Neural crest cell (in vitro differentiated cells): ENCODE measurements around the gene LYST. TPM values are rescaled to one million over a fixed set of nuclear protein-coding genes. Genes with fewer than 3 reads are reported as not detected.
"Not testable (repeated sequence)": the region's sequence is repeated elsewhere in the genome, so short reads cannot be mapped to it uniquely, and the experiment has no call there.

ENCODE experiments used
- DNase-seq: peaks from one replicate; pipeline ENCODE4 v3.0.0; 2021; ENCODE audit warnings: low read depth, mixed read lengths, low spot score
- H3K27ac Mint-ChIP-seq: one replicate; pipeline ENCODE4 v1.8.0; 2021; ENCODE audit warnings: mild to moderate bottlenecking, mixed read lengths; ENCODE audit not compliant: unreplicated experiment
- H3K27me3 Mint-ChIP-seq: 2 replicates; pipeline ENCODE4 v1.8.0; 2021; ENCODE audit warnings: low read depth, mild to moderate bottlenecking, mixed read lengths
- H3K36me3 Mint-ChIP-seq: 2 replicates; pipeline ENCODE4 v1.8.0; 2021; ENCODE audit warnings: low read depth, mild to moderate bottlenecking, mixed read lengths
- H3K4me1 Mint-ChIP-seq: 2 replicates; pipeline ENCODE4 v1.8.0; 2021; ENCODE audit warnings: mixed read lengths
- H3K4me3 Mint-ChIP-seq: one replicate; pipeline ENCODE4 v1.8.0; 2021; ENCODE audit warnings: mild to moderate bottlenecking, mixed read lengths
- H3K9me3 Mint-ChIP-seq: 2 replicates; pipeline ENCODE4 v1.8.0; 2021; ENCODE audit warnings: mixed read lengths
- total RNA-seq: library from RNA; stranded (reverse); gene quantifications from 2 replicates; pipeline ENCODE4 v1.2.1, GENCODE V29; 2021
- TF ChIP-seq, protein P1 (sequence below): fragments of 200-600 bp; sonication (generic); conservative IDR thresholded peaks from 2 replicates; pipeline ENCODE4 v1.5.0; 2021; ENCODE audit warnings: antibody characterized with exemption, mild to moderate bottlenecking

The LYST gene
- total RNA-seq, 1 donor from 2014 or later: 5.3 TPM

DNA sequence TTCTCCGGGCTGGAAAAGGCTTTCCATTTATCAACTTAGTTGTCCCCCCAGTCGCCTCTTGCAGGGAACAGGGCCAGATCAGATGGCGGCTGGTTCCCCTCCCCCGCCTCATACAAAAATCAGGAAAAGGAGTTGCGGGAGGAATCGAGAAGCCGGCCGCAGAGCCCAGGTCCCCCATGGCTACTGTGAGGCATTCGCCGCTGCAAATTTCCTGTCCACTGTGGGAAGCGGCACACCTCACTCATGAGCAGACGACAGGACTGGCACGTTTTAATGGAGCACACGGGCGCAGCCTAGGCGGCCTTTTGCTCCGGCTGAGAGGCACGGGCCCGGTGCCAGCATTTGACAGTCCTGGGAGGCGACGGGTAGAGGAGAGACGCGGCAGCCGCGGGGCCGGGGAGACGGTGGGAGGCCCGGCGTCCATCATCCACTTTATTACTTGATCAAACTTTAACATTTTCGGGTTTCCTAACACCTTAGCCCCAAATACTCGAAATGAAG lies 218.2 kb downstream of the LYST start:
- Mint-ChIP-seq H3K27me3 (peaks cover 58% of the 10 kb centered on the region), H3K36me3 (no peaks in the 10 kb centered on the region), H3K4me3 (peak overlapping the region; percentile 93), H3K4me1 (peaks cover 38% of the 10 kb centered on the region), H3K9me3 (no peaks in the 10 kb centered on the region), H3K27ac (no peak overlapping the region)
- TF ChIP-seq, protein P1, sequence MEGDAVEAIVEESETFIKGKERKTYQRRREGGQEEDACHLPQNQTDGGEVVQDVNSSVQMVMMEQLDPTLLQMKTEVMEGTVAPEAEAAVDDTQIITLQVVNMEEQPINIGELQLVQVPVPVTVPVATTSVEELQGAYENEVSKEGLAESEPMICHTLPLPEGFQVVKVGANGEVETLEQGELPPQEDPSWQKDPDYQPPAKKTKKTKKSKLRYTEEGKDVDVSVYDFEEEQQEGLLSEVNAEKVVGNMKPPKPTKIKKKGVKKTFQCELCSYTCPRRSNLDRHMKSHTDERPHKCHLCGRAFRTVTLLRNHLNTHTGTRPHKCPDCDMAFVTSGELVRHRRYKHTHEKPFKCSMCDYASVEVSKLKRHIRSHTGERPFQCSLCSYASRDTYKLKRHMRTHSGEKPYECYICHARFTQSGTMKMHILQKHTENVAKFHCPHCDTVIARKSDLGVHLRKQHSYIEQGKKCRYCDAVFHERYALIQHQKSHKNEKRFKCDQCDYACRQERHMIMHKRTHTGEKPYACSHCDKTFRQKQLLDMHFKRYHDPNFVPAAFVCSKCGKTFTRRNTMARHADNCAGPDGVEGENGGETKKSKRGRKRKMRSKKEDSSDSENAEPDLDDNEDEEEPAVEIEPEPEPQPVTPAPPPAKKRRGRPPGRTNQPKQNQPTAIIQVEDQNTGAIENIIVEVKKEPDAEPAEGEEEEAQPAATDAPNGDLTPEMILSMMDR: no peak
- DNase-seq: no peak

DNA sequence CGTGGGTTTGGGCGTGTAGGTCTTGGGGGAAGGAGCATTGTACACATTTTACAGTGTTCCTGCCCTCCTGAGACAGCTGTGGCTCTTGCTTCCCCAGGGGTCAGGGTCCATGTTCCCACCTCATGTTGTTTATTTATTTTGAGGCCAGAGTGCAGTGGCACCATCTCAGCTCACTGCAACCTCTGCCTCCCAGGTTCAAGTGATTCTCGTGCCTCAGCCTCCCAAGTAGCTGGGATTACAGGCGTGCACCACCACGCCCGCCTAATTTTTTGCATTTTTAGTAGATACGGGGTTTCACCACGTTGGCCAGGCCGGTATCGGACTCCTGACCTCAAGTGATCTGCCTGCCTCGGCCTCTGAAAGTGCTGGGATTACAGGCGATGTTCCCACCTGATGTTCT lies 219.2 kb downstream of the LYST start:
- H3K9me3 Mint-ChIP-seq, H3K27ac Mint-ChIP-seq, DNase-seq, H3K36me3 Mint-ChIP-seq: not testable (repeated sequence)
- Mint-ChIP-seq H3K4me1 (peaks cover 48% of the 10 kb centered on the region), H3K27me3 (peaks cover 49% of the 10 kb centered on the region), H3K4me3 (peak overlapping the region; percentile 56)

DNA sequence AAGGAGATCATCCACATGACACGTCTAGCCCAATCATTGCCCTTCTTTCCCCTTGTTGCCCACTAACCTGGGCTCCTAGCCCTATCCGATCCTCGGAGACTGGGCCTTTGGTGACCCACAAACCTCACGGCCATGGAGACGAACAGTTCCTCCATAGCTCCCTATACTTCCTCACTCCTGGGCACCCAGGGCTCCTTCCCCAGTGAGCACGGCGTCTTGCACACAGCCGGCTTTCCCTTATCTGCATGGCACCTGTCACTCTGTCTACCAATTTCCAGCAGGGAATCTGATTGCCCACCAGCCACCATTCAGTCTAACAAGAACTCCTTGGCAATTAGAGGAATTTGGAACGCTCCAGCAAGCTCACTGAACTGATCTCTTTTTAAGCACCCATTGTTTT lies 220.2 kb downstream of the LYST start:
- Mint-ChIP-seq H3K9me3 (no peaks in the 10 kb centered on the region), H3K4me1 (peaks cover 57% of the 10 kb centered on the region), H3K4me3 (peak overlapping the region; percentile 28), H3K27me3 (peaks cover 39% of the 10 kb centered on the region), H3K36me3 (no peaks in the 10 kb centered on the region), H3K27ac (no peak overlapping the region)
- DNase-seq: no peak
- TF ChIP-seq, protein P1: no peak

DNA sequence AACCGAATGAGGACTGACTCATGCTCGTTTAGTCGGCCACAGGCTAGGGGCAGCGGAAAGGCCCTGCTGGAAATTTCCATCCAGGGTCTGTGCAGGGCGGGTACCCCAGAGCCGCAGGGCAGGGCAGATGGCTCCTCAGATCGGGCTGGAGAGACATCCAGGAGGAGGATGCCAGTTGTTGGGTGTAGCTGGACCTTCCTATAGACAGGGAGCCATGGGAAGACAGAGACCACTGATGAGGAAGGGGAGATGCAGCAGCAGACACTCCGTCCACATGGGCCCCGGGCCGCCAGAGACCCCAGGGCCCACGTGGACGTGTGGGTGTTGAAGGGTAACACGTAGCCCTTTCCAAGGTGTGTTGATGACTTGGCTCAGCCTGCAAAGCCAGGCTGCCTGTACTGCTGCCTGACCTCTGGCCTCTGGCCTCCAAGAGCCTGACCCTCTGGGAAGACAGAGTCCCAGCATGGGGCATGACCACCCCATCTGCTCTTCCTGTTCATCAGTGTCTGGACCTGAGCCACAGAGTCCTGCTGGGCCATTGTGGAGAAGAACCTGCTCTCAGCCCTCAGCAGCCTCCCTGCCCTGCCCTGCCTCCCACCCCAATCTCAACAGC lies 221.9 kb downstream of the LYST start:
- peaks cover 52% of the 10 kb centered on the region for H3K4me1 Mint-ChIP-seq
- H3K9me3 Mint-ChIP-seq: no peaks in the 10 kb centered on the region
- H3K27ac Mint-ChIP-seq: no peak overlapping the region
- H3K4me3 Mint-ChIP-seq: peak overlapping the region; percentile 25
- H3K36me3 Mint-ChIP-seq: no peaks in the 10 kb centered on the region
- DNase-seq: no peak
- H3K27me3 Mint-ChIP-seq: peaks cover 29% of the 10 kb centered on the region
- TF ChIP-seq, protein P1: no peak

DNA sequence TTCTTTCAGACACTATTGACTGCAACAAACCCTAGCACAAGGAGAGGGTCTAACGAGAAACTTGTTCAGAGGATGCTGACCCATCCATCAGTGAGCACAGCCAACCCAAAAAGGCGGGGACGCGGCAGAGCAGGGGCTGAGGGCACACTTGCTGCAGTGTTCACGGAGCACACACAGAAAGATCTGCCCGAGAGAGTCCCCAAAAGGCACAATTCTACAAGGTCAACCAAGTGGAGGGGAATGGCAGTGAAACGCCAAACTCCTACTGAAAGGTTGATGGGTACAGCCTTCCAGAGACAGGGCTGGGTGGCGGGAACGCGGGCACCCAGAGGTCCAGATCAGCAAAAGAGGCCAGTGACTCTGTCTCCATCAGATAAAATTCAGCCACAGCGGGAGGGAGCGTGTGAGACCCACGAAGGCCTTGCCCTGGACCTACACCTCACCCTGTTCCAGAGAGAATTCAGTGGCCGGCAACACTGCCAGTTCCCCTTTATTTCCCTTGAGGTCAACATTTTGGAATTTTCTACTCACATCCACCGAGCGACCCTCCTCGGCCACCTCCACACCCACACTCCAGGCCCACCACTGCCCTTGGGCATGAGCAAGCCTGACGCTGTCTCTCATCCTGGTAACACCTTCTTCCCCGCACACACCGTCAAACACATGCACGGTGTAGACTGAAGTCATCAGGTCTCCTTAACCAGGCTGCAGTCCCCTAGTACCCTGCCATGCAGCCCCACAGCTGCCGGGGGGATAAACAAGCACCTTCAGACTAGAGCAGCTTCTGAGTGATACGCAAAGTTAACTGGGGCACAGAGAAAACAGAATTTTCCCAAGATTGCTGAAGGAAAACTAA lies 222.6 kb downstream of the LYST start:
- peak overlapping the region; percentile 25 for H3K4me3 Mint-ChIP-seq
- peaks cover 29% of the 10 kb centered on the region for H3K27me3 Mint-ChIP-seq
- no peak for DNase-seq
- H3K36me3 Mint-ChIP-seq: no peaks in the 10 kb centered on the region
- no peak overlapping the region for H3K27ac Mint-ChIP-seq
- H3K9me3 Mint-ChIP-seq: no peaks in the 10 kb centered on the region
- TF ChIP-seq, protein P1: no peak
- peaks cover 52% of the 10 kb centered on the region for H3K4me1 Mint-ChIP-seq

DNA sequence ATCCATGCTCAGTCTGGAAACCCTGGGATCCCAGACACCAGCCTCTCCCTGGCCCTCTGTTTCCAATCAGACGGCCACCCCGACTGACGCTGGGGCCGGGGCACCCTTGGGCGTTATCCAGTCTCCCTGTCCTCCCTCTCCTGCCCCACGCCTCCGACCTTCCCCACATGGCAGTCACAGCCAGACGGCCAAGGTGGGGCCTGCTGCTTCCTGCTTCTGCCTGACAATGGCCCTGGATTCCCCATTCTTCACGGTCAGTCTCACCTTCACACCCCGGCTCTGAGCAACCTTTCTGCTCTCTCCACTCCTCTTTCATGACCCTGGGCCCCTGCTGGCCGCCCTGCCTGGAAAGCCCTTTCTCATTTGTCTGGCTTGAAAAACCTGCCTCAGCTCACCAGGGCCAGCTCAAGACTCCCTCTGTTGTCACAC lies 223.7 kb downstream of the LYST start:
- DNase-seq: no peak
- TF ChIP-seq, protein P1: no peak
- Mint-ChIP-seq H3K4me3 (no peak overlapping the region), H3K36me3 (no peaks in the 10 kb centered on the region), H3K27me3 (peaks cover 18% of the 10 kb centered on the region), H3K9me3 (no peaks in the 10 kb centered on the region), H3K4me1 (peaks cover 43% of the 10 kb centered on the region), H3K27ac (no peak overlapping the region)
